ENCODE data around the gene AJM1.
"Not testable (repeated sequence)": the region's sequence is repeated elsewhere in the genome, so short reads cannot be mapped to it uniquely, and the experiment has no call there.

- TF ChIP-seq CTCF, POLR2A (IDR thresholded peaks at IDR 0.05): not testable (repeated sequence)
Observed at GRCh38 chr9:136837856-136838277, 4.4 kb upstream of the AJM1 start.
